MCF 10A (cell line): ENCODE data around the gene CYP19A1. TPM values are rescaled to one million over a fixed set of nuclear protein-coding genes. Genes with fewer than 3 reads are reported as not detected.

Source experiments
- BruUV-seq: library from RNA; stranded (reverse); fragments of 400-500 nt; replicated peaks from 2 replicates; lab custom pipeline; 2021; lab: Mats Ljungman, UMichigan
- CTCF ChIA-PET: fragments of 300-600 bp; sonication (Branson Sonifier 250); formaldehyde crosslinking; extraction: SDS; loops from one replicate; lab custom pipeline; 2021; ENCODE audit warnings: antibody characterized with exemption, inconsistent platforms; lab: Yijun Ruan, JAX
- POLR2A ChIA-PET: fragments of 300-600, 350-650 bp; sonication (Branson Sonifier 250); formaldehyde crosslinking; extraction: SDS; loops from one replicate; lab custom pipeline; 2020; ENCODE audit warnings: antibody characterized with exemption, inconsistent platforms; lab: Yijun Ruan, JAX
- DNase-seq: peaks from one replicate; pipeline ENCODE4 v3.0.0-alpha.2; 2018; ENCODE audit not compliant: unreplicated experiment
- H3K27ac Mint-ChIP-seq: one replicate; pipeline ENCODE4 v1.8.0; 2022; ENCODE audit warnings: mild to moderate bottlenecking, low read depth, mixed read lengths; ENCODE audit not compliant: unreplicated experiment
- H3K27me3 Mint-ChIP-seq: one replicate; pipeline ENCODE4 v1.8.0; 2022; ENCODE audit warnings: mixed read lengths; ENCODE audit not compliant: insufficient read depth, unreplicated experiment
- H3K36me3 Mint-ChIP-seq: one replicate; pipeline ENCODE4 v1.8.0; 2022; ENCODE audit warnings: mild to moderate bottlenecking, moderate library complexity, mixed read lengths; ENCODE audit not compliant: insufficient read depth, unreplicated experiment
- H3K4me1 Mint-ChIP-seq: one replicate; pipeline ENCODE4 v1.8.0; 2022; ENCODE audit warnings: mixed read lengths; ENCODE audit not compliant: insufficient read depth, unreplicated experiment
- H3K4me3 Mint-ChIP-seq: one replicate; pipeline ENCODE4 v1.8.0; 2022; ENCODE audit warnings: mild to moderate bottlenecking, moderate library complexity, mixed read lengths; ENCODE audit not compliant: unreplicated experiment
- H3K9me3 Mint-ChIP-seq: one replicate; pipeline ENCODE4 v1.8.0; 2022; ENCODE audit warnings: mixed read lengths; ENCODE audit not compliant: unreplicated experiment
- intact Hi-C: fragments of 100-400 bp; cut with micrococcal nuclease; formaldehyde crosslinking; loops from 2 replicates; pipeline ENCODE4 v1.14.1; 2022
- total RNA-seq: library from RNA; stranded (reverse); gene quantifications from 2 replicates; pipeline ENCODE4 v1.2.3, GENCODE V29; 2022
- TF ChIP-seq, protein P1 (sequence below): fragments of 200-600 bp; IDR thresholded peaks from one replicate; pipeline ENCODE4 v1.8.0; 2022; ENCODE audit warnings: antibody characterized with exemption, mild to moderate bottlenecking; ENCODE audit not compliant: unreplicated experiment

The CYP19A1 gene
- total RNA-seq, 1 experiment from 2014 or later, result not detected

DNA sequence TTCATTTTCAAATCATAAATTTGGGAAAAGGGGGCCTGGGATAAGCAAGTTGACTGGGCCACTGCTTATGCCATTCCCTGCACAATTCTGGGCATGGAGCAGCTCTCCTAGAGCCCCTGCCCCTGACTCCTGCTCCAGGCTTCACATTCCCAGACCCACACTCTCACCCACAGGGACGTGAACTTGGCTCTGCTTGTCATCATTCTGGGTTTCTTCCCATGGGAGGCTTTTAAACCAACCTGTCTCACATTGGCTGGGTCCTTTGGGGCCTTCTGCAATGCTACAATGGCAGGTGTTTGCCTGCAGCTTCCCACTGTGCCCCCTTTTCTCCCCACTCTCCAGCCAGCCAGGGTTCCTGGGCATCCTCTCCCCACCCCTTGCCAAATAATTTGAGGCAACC, 49.1 kb downstream of the CYP19A1 start:
- BruUV-seq, result no TSS peak
- DNase-seq, result no peak
- no peak overlapping the region for H3K4me3 Mint-ChIP-seq
- intact Hi-C loops, result loop anchor here (10.0 kb wide), 1 partner anchor 206 kb away; no protein-coding TSS in a partner anchor
- no peaks in the 10 kb centered on the region for H3K4me1 Mint-ChIP-seq
- no peaks in the 10 kb centered on the region for H3K9me3 Mint-ChIP-seq
- H3K27me3 Mint-ChIP-seq, result no peaks in the 10 kb centered on the region
- ChIA-PET CTCF (interaction anchor here (1.3 to 5.5 kb wide), 2 partner anchors 92 to 126 kb away, joined by 3 to 49 read pairs; no protein-coding TSS in a partner anchor), POLR2A (no interaction called here)
- TF ChIP-seq, protein P1, sequence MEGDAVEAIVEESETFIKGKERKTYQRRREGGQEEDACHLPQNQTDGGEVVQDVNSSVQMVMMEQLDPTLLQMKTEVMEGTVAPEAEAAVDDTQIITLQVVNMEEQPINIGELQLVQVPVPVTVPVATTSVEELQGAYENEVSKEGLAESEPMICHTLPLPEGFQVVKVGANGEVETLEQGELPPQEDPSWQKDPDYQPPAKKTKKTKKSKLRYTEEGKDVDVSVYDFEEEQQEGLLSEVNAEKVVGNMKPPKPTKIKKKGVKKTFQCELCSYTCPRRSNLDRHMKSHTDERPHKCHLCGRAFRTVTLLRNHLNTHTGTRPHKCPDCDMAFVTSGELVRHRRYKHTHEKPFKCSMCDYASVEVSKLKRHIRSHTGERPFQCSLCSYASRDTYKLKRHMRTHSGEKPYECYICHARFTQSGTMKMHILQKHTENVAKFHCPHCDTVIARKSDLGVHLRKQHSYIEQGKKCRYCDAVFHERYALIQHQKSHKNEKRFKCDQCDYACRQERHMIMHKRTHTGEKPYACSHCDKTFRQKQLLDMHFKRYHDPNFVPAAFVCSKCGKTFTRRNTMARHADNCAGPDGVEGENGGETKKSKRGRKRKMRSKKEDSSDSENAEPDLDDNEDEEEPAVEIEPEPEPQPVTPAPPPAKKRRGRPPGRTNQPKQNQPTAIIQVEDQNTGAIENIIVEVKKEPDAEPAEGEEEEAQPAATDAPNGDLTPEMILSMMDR, result no peak
- H3K36me3 Mint-ChIP-seq, result no peaks in the 10 kb centered on the region
- H3K27ac Mint-ChIP-seq, result no peak overlapping the region

DNA sequence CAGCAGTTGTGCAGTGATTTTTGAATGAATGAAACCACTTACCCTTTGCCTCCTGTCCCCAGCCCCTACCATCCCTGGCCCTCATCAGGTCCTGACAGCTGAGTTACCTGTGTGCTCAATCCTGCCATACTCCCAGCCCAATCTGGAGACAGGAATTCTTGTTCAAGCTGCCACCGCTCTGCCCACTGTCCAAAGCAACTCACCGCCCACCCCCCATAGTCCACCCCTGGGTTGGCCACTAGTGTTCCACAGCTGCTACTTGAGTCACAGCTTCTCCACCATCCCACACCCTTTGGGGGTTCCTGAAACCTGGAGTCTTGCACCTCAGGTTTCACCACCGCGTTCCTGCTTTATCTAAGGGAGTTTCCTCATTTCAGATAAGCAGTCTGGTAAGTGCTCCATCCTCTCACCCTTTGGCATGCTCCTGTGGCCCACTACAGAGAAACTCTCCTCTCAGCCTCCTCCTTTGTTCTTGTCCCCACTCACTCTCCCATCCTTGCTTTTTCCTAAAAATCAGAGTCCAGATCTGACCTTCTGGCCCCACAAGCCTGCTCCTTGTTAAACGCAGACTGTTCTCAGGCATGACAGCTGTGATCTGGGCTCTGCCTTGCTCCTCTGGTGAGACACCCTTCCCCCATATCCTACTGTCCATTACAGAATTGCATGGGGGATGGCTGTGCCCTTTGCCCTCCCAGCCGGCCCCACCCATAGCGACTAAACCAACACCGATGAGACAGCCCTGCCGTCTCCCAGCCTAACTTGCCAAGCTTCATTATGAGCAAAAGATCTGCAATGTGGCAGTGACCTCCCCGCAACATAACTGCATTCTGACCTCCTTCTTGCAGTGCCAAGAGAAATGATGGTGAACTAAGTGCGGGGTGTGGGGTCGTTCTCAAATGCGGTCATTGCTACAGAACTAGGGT, 50.0 kb downstream of the CYP19A1 start:
- Mint-ChIP-seq H3K27ac (no peak overlapping the region), H3K4me1 (no peaks in the 10 kb centered on the region), H3K36me3 (no peaks in the 10 kb centered on the region), H3K4me3 (no peak overlapping the region), H3K27me3 (no peaks in the 10 kb centered on the region), H3K9me3 (no peaks in the 10 kb centered on the region)
- ChIA-PET CTCF (interaction anchor here (1.3 to 5.5 kb wide), 4 partner anchors 93 to 126 kb away, joined by 3 to 49 read pairs (median 8); no protein-coding TSS in a partner anchor), POLR2A (interaction anchor here (0.6 kb wide), 1 partner anchor 123 kb away, joined by 3 read pairs; no protein-coding TSS in a partner anchor)
- TF ChIP-seq, protein P1, result no peak
- intact Hi-C loops, result loop anchor here (10.0 kb wide), 1 partner anchor 206 kb away; no protein-coding TSS in a partner anchor
- BruUV-seq, result no TSS peak
- no peak for DNase-seq

DNA sequence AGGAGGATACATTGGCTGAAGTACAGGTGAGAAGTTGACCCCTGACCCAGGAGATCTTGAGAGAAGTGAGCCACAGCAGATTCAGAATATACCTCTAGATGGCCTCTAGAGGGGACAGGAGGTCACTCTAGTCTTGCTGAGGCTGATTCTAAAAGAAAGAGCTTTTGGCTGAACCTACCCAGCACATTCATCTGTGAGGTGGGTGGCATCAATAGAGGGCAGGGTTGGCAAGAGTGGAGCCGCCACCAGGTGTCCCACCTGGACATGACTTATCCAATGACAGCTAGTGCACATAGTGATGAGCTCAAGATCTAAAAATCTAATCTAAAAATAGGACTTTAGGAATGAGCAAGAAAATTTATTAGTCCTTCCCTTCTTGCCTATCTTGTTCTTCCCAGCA, 51.6 kb downstream of the CYP19A1 start:
- CTCF ChIA-PET, result interaction anchor here (0.6 to 5.5 kb wide), 10 partner anchors 38 to 244 kb away, joined by 3 to 49 read pairs (median 3); no protein-coding TSS in a partner anchor
- Mint-ChIP-seq H3K27me3 (no peaks in the 10 kb centered on the region), H3K4me3 (no peak overlapping the region), H3K27ac (no peak overlapping the region), H3K36me3 (no peaks in the 10 kb centered on the region), H3K4me1 (peaks cover 9% of the 10 kb centered on the region), H3K9me3 (no peaks in the 10 kb centered on the region)
- intact Hi-C loops, result loop anchor here (1.0 to 10.0 kb wide), 2 partner anchors 94 to 208 kb away; no protein-coding TSS in a partner anchor
- TF ChIP-seq, protein P1, result no peak
- no TSS peak for BruUV-seq
- DNase-seq, result peak; percentile 56
- POLR2A ChIA-PET, result interaction anchor here (0.9 to 1.8 kb wide), 2 partner anchors 21 to 124 kb away, joined by 3 to 5 read pairs; no protein-coding TSS in a partner anchor

DNA sequence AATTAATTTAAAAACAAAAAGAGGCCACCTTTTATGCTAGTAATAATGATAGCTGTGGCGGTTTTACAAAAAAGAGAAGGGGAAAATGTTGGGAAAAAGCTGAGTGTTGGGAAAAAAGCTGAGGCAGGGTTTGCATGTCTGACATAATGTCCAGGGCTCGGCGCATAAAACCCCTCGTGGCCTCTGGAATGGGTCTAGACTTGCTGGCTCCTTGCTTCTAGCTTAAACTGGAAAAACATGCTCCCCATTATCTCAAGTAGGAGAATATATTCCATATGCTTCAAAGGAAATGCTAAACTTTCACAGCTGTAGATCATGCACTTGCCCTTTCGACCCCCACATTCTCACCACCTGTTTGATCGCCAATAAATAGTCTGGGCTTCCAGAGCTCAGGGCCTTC, 53.0 kb downstream of the CYP19A1 start:
- no peak overlapping the region for H3K27ac Mint-ChIP-seq
- H3K27me3 Mint-ChIP-seq, result no peaks in the 10 kb centered on the region
- TF ChIP-seq, protein P1, result no peak
- no peaks in the 10 kb centered on the region for H3K9me3 Mint-ChIP-seq
- BruUV-seq, result no TSS peak
- ChIA-PET POLR2A (interaction anchor here (1.0 to 1.8 kb wide), 2 partner anchors 22 to 25 kb away, joined by 3 to 5 read pairs; no protein-coding TSS in a partner anchor), CTCF (interaction anchor here (0.6 to 6.3 kb wide), 3 partner anchors 96 to 123 kb away, joined by 4 to 56 read pairs (median 49); no protein-coding TSS in a partner anchor)
- no peak for DNase-seq
- H3K4me3 Mint-ChIP-seq, result no peak overlapping the region
- no peaks in the 10 kb centered on the region for H3K36me3 Mint-ChIP-seq
- H3K4me1 Mint-ChIP-seq, result peaks cover 9% of the 10 kb centered on the region
- intact Hi-C loops, result loop anchor here (10.0 kb wide), 1 partner anchor 209 kb away; no protein-coding TSS in a partner anchor
